DLD1 (cell line): Measurements from ENCODE around the gene AP1B1.
"Not testable (repeated sequence)": the region's sequence is repeated elsewhere in the genome, so short reads cannot be mapped to it uniquely, and the experiment has no call there.

Experiments used
- in situ Hi-C: cut with HindIII; loops from 2 replicates; pipeline ENCODE4 v1.10.0; 2017; ENCODE audit warnings: low sequenced_read_pairs

The AP1B1 gene

DNA sequence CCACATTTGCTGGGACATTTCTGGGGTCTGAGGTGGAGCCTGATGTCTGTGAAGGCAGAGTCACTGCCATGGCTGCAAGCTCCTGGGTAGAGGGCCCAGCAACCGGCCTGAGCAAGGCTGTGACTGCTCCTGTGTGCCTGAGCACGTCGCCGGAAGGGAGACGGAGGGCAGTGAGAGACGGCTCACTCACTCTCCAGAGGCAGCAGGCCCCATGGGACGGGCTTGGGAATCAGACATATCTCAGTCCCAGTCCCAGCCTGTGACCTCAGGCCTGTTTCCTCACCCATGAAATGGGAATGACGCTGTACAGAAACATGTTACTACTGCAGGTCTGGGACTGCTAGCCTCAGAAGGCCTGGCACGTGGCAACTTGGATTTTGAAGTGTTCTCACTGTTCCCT, 36.5 kb downstream of the AP1B1 start:
- in situ Hi-C loops, result no loop called here

DNA sequence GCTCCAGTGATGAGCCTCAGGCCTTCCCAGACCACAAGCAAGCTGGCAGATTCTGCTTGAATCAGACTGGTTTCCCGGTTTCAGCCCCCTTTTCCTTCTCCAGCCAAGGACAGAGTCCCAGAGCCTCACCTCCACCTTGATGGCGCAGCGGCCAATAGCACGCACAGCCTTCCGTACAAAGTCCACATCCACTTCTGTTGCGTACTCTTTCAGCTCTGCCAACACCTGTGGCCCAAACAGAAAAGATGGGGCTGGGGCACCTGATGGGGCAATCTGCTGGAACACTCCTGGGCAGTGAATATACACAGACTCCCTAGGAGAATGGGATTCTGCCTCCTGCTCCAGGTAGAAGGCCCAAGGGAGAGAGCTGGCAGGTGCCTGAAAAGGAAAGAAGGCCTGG, 37.3 kb downstream of the AP1B1 start:
- in situ Hi-C loops, result no loop called here

DNA sequence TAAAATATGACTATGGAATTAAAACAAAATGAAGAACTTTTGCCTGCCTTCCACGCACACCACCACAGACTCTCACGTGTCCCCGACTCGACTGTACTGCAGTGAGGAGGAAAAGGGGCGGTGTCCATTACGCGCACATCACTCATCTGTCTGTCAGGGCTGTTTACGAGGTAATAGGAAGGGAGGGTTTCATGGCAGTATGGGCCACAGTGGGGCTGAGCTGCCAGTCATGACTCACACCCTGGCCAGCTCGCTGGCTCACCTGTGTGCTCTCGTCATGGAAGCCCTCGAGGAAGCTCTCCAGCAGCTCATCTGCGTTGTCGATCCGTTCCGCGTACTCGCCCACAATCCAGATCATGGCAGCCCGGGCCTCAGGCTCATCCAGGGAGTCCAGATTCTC, 39.4 kb downstream of the AP1B1 start:
- in situ Hi-C loops, result no loop called here

- in situ Hi-C loops, result no loop called here
Observed at GRCh38 chr22:29348041-29348440, 40.3 kb downstream of the AP1B1 start.

DNA sequence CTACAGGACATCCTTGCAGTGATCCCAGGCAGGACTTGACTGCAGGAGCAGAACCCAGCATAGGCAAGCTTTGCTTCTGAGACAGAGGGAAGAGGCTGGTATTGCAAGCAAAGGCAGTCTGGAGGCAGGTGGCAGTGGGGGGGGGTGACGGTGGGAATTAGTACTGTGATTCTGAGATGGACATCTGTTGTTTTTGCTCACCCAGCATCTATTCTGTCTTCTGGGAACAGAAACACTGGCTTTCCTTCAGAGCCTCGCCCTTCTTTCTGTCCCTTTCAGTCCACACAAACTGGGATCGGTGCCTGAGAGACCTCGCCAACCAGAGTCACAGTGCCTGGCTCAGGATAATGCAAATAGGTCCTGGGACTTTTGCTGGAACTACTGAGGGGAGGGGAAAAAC, 41.7 kb downstream of the AP1B1 start:
- in situ Hi-C loops, result no loop called here

- in situ Hi-C loops, result no loop called here
Observed at GRCh38 chr22:29345932-29346331, 42.4 kb downstream of the AP1B1 start.

DNA sequence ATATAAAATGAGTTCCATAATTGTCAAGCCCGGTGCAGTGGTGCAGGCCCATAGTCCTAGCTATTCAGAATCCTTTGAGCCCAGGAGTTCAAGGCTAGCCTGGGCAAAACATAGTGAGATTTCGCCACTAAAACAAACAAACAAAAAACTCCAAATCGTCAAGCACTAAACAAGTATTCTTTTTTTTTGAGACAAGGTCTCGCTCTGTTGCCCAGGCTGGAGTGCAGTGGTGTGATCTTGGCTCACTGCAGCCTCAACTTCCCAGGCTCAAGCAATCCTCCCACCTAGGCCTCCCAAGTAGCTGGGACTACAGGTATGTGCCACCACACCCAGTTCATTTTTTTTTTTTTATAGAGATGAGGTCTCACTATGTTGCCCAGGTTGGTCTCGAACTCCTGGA, 43.5 kb downstream of the AP1B1 start:
- in situ Hi-C loops, result not testable (repeated sequence)

GRCh38 chr22:29344137-29344536, 44.2 kb downstream of the AP1B1 start:
- in situ Hi-C loops, result no loop called here

DNA sequence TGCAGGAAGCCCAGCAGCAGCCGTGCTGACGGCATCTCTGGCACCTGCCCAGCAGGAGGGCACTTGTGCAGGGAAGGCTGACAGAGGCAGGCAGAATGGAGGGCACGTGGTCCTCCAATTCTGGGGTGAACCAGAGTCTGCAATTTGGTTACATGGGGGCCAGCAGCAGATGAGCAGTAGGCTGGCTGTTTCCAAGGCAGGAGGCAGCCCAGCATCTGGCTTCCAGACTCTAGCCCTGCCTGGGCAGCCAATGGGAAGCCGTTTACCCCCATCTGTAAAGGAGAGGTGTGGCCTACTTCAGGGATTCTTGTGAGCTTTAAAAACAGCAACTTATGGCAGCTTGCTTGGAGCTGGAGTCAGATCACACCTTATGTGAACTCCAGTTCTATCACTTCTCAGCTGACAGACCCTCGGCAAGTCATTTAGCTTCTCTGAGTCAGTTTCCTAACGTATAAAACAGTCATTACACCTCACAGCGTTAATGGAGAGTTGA, 45.0 kb downstream of the AP1B1 start:
- in situ Hi-C loops, result no loop called here

DNA sequence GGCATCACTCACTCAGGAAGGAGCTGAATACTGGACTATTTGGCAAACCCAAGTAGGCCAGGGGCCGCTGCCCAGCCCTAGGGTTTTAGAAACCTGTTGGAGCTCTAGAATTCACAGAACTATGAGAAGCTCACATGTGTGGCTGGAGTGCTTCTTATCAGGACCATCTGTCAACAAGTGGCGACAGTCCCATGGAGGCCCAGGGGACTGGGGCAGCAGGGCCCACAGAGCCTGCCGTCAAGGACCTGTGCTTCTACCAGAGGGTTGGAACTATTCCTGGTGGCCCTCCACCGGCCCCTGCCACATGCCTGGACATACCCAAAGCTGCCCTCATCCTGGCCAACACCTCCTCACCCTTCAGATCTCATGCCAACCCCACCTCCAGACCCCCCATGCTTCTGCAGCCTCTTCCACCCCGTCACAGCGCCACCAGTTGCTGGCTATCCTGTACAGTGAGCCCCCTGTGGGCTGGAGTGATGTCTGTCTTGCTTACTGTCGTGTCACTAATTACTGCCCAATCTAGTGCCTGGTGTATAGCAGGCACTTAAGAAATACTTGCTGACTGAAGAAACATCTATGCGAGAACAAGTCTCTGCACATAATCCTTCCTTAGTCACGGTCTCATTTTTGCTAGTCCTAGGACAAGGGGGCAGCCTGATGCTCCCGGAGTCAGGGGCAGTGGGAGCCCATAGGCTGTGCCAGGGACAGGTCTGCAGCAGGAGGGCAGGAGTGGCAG, 45.6 kb downstream of the AP1B1 start:
- in situ Hi-C loops, result no loop called here

DNA sequence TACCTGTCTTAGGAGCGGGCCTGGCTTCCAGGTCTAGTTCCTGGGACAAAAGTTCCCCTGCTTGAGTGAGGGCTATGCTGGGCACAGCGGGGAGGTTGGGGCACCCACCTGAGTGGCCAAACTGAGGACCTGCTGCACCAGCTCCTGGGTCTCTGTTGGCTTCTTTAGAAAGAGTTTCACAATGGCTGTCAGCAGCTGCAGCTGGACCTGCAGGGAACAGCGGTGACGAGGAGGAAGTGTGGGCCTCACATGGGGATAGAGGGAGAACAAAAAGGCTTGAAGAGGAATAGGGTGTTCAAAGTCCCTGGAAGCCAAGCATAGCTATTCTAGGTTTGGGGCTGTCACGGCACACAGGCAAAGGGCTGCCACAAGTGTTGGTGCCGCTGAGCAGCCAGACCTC, 46.2 kb downstream of the AP1B1 start:
- in situ Hi-C loops, result no loop called here

GRCh38 chr22:29341849-29342127, 46.6 kb downstream of the AP1B1 start:
- in situ Hi-C loops, result no loop called here

GRCh38 chr22:29341056-29341848, 47.1 kb downstream of the AP1B1 start:
- in situ Hi-C loops, result no loop called here

- in situ Hi-C loops, result no loop called here
Observed at GRCh38 chr22:29340566-29340965, 47.8 kb downstream of the AP1B1 start.

DNA sequence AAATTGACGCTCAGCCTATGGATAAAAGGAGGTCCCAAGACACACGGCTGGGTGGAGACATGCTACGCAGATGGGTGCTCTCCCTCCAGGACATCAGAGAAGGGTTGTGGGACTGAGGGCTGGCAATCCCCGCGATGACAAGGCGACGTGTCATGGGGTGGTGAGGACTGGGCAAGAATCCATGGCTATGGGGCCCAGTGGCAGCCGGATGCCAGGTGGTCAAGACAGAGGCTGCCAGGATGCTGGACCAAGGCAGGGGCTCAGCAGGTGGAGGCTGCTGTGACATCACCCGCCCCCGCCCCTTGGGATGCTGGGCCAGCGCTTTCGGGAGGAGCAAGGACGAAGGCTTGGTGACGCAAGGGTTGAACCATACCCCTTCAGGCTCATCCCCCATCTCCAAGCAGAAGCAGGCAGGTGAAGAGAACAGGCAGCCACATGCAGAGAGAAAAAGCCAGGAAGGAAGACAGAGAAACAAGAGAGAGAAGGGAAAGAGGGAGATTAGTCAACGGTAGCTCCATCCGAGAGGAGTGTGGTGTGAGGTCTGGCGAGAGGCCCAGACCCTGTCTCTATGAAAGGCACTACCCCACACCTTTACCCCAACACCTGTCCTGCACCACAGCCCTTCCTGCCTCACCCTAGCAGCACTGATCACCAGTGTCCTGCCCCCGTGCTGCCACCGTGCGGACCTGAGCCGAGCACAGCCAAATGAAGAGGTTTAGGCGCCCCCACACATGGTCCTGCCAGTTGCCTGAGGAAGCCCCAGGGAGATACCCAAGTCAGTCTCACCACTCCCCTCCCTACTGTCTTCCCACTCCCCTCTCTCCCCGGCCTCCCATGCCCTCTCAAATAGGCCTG, 48.8 kb downstream of the AP1B1 start:
- in situ Hi-C loops, result no loop called here

DNA sequence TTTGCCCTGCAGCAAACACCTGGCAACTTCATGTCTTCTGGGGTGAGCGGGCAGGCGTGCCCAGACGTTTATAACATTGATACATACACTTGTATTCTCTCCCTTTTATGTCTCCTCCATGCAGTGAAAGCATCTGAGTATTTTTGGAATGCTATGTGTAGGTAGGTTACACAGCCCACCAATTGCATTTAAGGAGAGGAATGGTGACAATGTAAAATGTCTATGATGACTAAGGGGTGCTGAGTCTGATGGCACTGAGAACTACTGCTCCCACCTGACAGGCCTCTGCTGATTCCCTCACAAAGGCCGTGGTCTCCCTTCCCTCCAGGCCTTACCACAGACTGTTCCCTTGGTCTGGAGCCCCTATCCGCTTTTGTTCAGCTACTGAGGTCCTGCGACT, 50.0 kb downstream of the AP1B1 start:
- in situ Hi-C loops, result no loop called here

- in situ Hi-C loops, result no loop called here
Observed at GRCh38 chr22:29337631-29338284, 50.6 kb downstream of the AP1B1 start.

GRCh38 chr22:29336751-29337490, 51.4 kb downstream of the AP1B1 start:
- in situ Hi-C loops, result no loop called here

- in situ Hi-C loops, result no loop called here
Observed at GRCh38 chr22:29335656-29336055, 52.7 kb downstream of the AP1B1 start.

GRCh38 chr22:29334696-29335344, 53.5 kb downstream of the AP1B1 start:
- in situ Hi-C loops, result no loop called here
